Hepatocyte (in vitro differentiated cells): ENCODE measurements around the gene WDR90. TPM values are rescaled to one million over a fixed set of nuclear protein-coding genes. Genes with fewer than 3 reads are reported as not detected.
A peak's percentile ranks its signal among the peaks of the same experiment; 100 is the strongest.

Source experiments
- DNase-seq: peaks from one replicate; pipeline ENCODE4 v3.0.0-alpha.2; 2016; ENCODE audit warnings: low spot score
- H2AFZ ChIP-seq: fragments of 200-600 bp; sonication (generic); 2 replicates; pipeline ENCODE4 v1.6.0; 2016; ENCODE audit warnings: antibody characterized with exemption, mild to moderate bottlenecking
- H3K27ac ChIP-seq: fragments of 200-600 bp; sonication (generic); 2 replicates; pipeline ENCODE4 v1.5.1; 2016; ENCODE audit warnings: mild to moderate bottlenecking
- H3K27me3 ChIP-seq: fragments of 200-600 bp; sonication (generic); 2 replicates; pipeline ENCODE4 v1.6.1; 2016
- H3K36me3 ChIP-seq: fragments of 200-600 bp; sonication (generic); replicated peaks from 2 replicates; pipeline ENCODE4 v1.5.1; 2016; ENCODE audit warnings: low read depth; ENCODE audit not compliant: insufficient read depth
- H3K4me1 ChIP-seq: fragments of 200-600 bp; sonication (generic); 2 replicates; pipeline ENCODE4 v1.5.1; 2016; ENCODE audit warnings: mild to moderate bottlenecking, moderate library complexity; ENCODE audit not compliant: insufficient read depth
- H3K4me2 ChIP-seq: fragments of 200-600 bp; sonication (generic); 2 replicates; pipeline ENCODE4 v1.6.0; 2016
- H3K4me3 ChIP-seq: fragments of 200-600 bp; sonication (generic); 2 replicates; pipeline ENCODE4 v1.5.1; 2016; ENCODE audit warnings: mild to moderate bottlenecking
- H3K79me2 ChIP-seq: fragments of 200-600 bp; sonication (generic); 2 replicates; pipeline ENCODE4 v1.6.0; 2017; ENCODE audit warnings: mild to moderate bottlenecking
- H3K9me2 ChIP-seq: fragments of 200-600 bp; sonication (generic); replicated peaks from 2 replicates; pipeline ENCODE4 v1.6.0; 2017; ENCODE audit warnings: mild to moderate bottlenecking; ENCODE audit not compliant: insufficient read depth
- H3K9me3 ChIP-seq: fragments of 200-600 bp; sonication (generic); 2 replicates; pipeline ENCODE4 v1.5.1; 2016; ENCODE audit warnings: low read depth, mild to moderate bottlenecking
- H4K20me1 ChIP-seq: fragments of 200-600 bp; sonication (generic); 2 replicates; pipeline ENCODE4 v1.6.0; 2016; ENCODE audit warnings: mild to moderate bottlenecking; ENCODE audit not compliant: insufficient read depth, poor library complexity, severe bottlenecking
- CTCF ChIP-seq: fragments of 200-600 bp; sonication (generic); IDR thresholded peaks from 2 replicates; pipeline ENCODE4 v1.5.1; 2016; ENCODE audit warnings: antibody characterized with exemption, mild to moderate bottlenecking; ENCODE audit not compliant: poor library complexity
- EZH2 ChIP-seq: fragments of 200-600 bp; sonication (generic); IDR thresholded peaks from 2 replicates; pipeline ENCODE4 v1.6.1; 2016; ENCODE audit warnings: antibody characterized with exemption, mild to moderate bottlenecking, borderline replicate concordance
- EZH2phosphoT487 ChIP-seq: fragments of 200-600 bp; sonication (generic); IDR thresholded peaks from one replicate; pipeline ENCODE4 v1.6.1; 2018; ENCODE audit warnings: antibody characterized with exemption, mild to moderate bottlenecking, low read depth, moderate library complexity; ENCODE audit not compliant: unreplicated experiment, severe bottlenecking
- WGBS: methylation state at CpG from one replicate; pipeline ENCODE4 v1.1.6; 2016; ENCODE audit warnings: low lambda C conversion rate; ENCODE audit errors: missing lambda C conversion rate; 5-methylcytosine and 5-hydroxymethylcytosine counted together
- polyA plus RNA-seq: library from polyadenylated mRNA; unstranded; fragments of >200 nt; fragmentation: Nextera tagmentation; extraction: Ambion mirVana; gene quantifications from 2 replicates; pipeline ENCODE4 v1.2.1, GENCODE V29; 2016
- total RNA-seq: library from RNA; depleted of rRNA; stranded (reverse); fragments of >200 nt; gene quantifications from 2 replicates; pipeline ENCODE4 v1.2.3, GENCODE V29; 2014

WDR90 gene
- total and polyA plus RNA-seq, 2 experiments from 2014 or later = 14.4 to 25.1 TPM

GRCh38 chr16:629185-629832, 19.9 kb upstream of the WDR90 start:
- no peaks in the 10 kb centered on the region for H3K9me3 ChIP-seq
- DNase-seq = no peak
- H3K9me2 ChIP-seq = no peaks in the 10 kb centered on the region
- no peaks in the 10 kb centered on the region for H3K27me3 ChIP-seq
- no peaks in the 10 kb centered on the region for H3K36me3 ChIP-seq
- no peak overlapping the region for H3K4me3 ChIP-seq
- no peak overlapping the region for H3K27ac ChIP-seq
- no peak for TF ChIP-seq CTCF
- no peak overlapping the region for H3K4me2 ChIP-seq
- peaks cover 16% of the 10 kb centered on the region for H3K4me1 ChIP-seq
- no peak overlapping the region for H2AFZ ChIP-seq
- WGBS = 67% methylated on average over 27 of the region's 29 CpGs
- peaks cover 2% of the 10 kb centered on the region for H4K20me1 ChIP-seq
- H3K79me2 ChIP-seq = no peaks in the 10 kb centered on the region

GRCh38 chr16:629833-630248, 19.3 kb upstream of the WDR90 start:
- no peaks in the 10 kb centered on the region for H3K9me3 ChIP-seq

GRCh38 chr16:630249-630814, 18.8 kb upstream of the WDR90 start:
- no peaks in the 10 kb centered on the region for H3K27me3 ChIP-seq
- no peaks in the 10 kb centered on the region for H3K9me2 ChIP-seq
- no peaks in the 10 kb centered on the region for H4K20me1 ChIP-seq
- no peaks in the 10 kb centered on the region for H3K36me3 ChIP-seq
- H3K4me1 ChIP-seq = peaks cover 21% of the 10 kb centered on the region
- peak overlapping the region; percentile 73 for H3K4me2 ChIP-seq
- H3K4me3 ChIP-seq = no peak overlapping the region
- H3K27ac ChIP-seq = no peak overlapping the region
- no peak for DNase-seq
- TF ChIP-seq EZH2phosphoT487 = no peak
- no peak for TF ChIP-seq CTCF
- no peak for TF ChIP-seq EZH2
- WGBS = 45% methylated on average over 27 of the region's 29 CpGs
- peaks cover 6% of the 10 kb centered on the region for H3K79me2 ChIP-seq
- H2AFZ ChIP-seq = no peak overlapping the region
- no peaks in the 10 kb centered on the region for H3K9me3 ChIP-seq

More at GRCh38 chr16:629833-630248, 19.3 kb upstream of the WDR90 start:
- WGBS = 43% methylated on average over 9 of the region's 11 CpGs
- Histone ChIP-seq H3K79me2 (peaks cover 1% of the 10 kb centered on the region), H2AFZ (no peak overlapping the region), H3K4me2 (no peak overlapping the region), H3K27me3 (no peaks in the 10 kb centered on the region), H3K4me1 (peaks cover 16% of the 10 kb centered on the region), H3K27ac (no peak overlapping the region), H3K9me2 (no peaks in the 10 kb centered on the region), H3K4me3 (no peak overlapping the region), H3K36me3 (no peaks in the 10 kb centered on the region), H4K20me1 (no peaks in the 10 kb centered on the region)
- DNase-seq = no peak
- no peak for TF ChIP-seq EZH2
- no peak for TF ChIP-seq CTCF
- no peak for TF ChIP-seq EZH2phosphoT487
